HEK293 (cell line): Measurements from ENCODE around the gene OSBP2.

Experiments used
- KLF9 ChIP-seq: fragments of 450-650 bp; formaldehyde crosslinking; IDR thresholded peaks from 2 replicates; pipeline ENCODE4 v1.5.1; 2016; ENCODE audit warnings: missing biosample characterization, missing genetic modification characterization, low read depth
- OVOL3 ChIP-seq: fragments of 450-650 bp; formaldehyde crosslinking; IDR thresholded peaks from 2 replicates; pipeline ENCODE4 v1.5.1; 2016; ENCODE audit warnings: missing biosample characterization, missing genetic modification characterization
- SP2 ChIP-seq: fragments of 450-650 bp; formaldehyde crosslinking; IDR thresholded peaks from 2 replicates; pipeline ENCODE4 v1.5.1; 2016; ENCODE audit warnings: missing biosample characterization, missing genetic modification characterization
- YY1 ChIP-seq: fragments of 450-650 bp; formaldehyde crosslinking; IDR thresholded peaks from 2 replicates; pipeline ENCODE4 v1.5.1; 2018; ENCODE audit warnings: missing biosample characterization, missing genetic modification characterization
- ZNF24 ChIP-seq: fragments of 450-650 bp; formaldehyde crosslinking; IDR thresholded peaks from 2 replicates; pipeline ENCODE4 v1.5.1; 2016; ENCODE audit warnings: missing biosample characterization, missing genetic modification characterization
- ZNF549 ChIP-seq: fragments of 450-650 bp; IDR thresholded peaks from 2 replicates; pipeline ENCODE4 v1.5.1; 2018; ENCODE audit warnings: missing biosample characterization, missing genetic modification characterization, mild to moderate bottlenecking, inconsistent platforms, moderate library complexity
- ZNF558 ChIP-seq: fragments of 450-650 bp; formaldehyde crosslinking; IDR thresholded peaks from 2 replicates; pipeline ENCODE4 v1.5.1; 2016; ENCODE audit warnings: missing biosample characterization, missing genetic modification characterization
- ZNF596 ChIP-seq: fragments of 450-650 bp; IDR thresholded peaks from 2 replicates; pipeline ENCODE4 v1.5.0; 2018; ENCODE audit warnings: missing biosample characterization, mild to moderate bottlenecking, missing genetic modification characterization, moderate library complexity
- TF ChIP-seq, protein P1 (sequence below): fragments of 450-650 bp; formaldehyde crosslinking; IDR thresholded peaks from 2 replicates; pipeline ENCODE4 v1.5.1; 2016; ENCODE audit warnings: missing biosample characterization, missing genetic modification characterization
- TF ChIP-seq, protein P2 (sequence below): fragments of 450-650 bp; formaldehyde crosslinking; IDR thresholded peaks from 2 replicates; pipeline ENCODE4 v1.5.1; 2016; ENCODE audit warnings: missing biosample characterization, missing genetic modification characterization, low read depth

DNA sequence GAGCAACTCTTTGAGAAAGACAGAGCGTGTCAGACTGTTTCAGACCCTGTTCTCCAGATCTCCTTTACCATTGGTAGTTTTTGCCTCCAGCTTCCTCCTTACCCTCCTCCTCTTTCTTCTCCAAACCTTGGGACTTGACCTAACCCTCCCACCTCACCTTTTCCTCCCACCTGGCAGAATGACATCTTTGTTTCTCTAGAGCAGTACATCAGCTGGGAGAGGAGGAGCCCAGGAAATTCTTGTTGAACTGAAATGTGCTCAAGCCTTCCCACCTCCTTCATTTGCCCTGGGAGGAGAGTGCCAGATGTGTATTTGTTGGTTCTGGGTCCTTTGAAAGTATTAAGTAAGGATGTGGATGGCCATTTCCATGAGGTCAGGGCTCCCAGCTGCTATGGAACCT is 17.4 kb downstream of the OSBP2 start:
- TF ChIP-seq, protein P1, sequence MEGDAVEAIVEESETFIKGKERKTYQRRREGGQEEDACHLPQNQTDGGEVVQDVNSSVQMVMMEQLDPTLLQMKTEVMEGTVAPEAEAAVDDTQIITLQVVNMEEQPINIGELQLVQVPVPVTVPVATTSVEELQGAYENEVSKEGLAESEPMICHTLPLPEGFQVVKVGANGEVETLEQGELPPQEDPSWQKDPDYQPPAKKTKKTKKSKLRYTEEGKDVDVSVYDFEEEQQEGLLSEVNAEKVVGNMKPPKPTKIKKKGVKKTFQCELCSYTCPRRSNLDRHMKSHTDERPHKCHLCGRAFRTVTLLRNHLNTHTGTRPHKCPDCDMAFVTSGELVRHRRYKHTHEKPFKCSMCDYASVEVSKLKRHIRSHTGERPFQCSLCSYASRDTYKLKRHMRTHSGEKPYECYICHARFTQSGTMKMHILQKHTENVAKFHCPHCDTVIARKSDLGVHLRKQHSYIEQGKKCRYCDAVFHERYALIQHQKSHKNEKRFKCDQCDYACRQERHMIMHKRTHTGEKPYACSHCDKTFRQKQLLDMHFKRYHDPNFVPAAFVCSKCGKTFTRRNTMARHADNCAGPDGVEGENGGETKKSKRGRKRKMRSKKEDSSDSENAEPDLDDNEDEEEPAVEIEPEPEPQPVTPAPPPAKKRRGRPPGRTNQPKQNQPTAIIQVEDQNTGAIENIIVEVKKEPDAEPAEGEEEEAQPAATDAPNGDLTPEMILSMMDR (tag by site-specific recombination) = no peak
- TF ChIP-seq ZNF24 (tag by site-specific recombination) (no peak), YY1 (tag by site-specific recombination) (no peak), ZNF596 (no peak), SP2 (no peak), OVOL3 (tag by site-specific recombination) (no peak), ZNF549 (tag by site-specific recombination) (no peak), KLF9 (tag by site-specific recombination) (no peak), ZNF558 (tag by site-specific recombination) (no peak)
- TF ChIP-seq, protein P2, sequence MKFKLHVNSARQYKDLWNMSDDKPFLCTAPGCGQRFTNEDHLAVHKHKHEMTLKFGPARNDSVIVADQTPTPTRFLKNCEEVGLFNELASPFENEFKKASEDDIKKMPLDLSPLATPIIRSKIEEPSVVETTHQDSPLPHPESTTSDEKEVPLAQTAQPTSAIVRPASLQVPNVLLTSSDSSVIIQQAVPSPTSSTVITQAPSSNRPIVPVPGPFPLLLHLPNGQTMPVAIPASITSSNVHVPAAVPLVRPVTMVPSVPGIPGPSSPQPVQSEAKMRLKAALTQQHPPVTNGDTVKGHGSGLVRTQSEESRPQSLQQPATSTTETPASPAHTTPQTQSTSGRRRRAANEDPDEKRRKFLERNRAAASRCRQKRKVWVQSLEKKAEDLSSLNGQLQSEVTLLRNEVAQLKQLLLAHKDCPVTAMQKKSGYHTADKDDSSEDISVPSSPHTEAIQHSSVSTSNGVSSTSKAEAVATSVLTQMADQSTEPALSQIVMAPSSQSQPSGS = no peak
